IPS-11a (cell line): ENCODE results near the gene GALNT2.

Experiments
- H3K4me3 ChIP-seq: one replicate; pipeline ENCODE4 v1.5.1; 2013; ENCODE audit warnings: low read depth, low read length, control low read depth

GALNT2 gene

DNA sequence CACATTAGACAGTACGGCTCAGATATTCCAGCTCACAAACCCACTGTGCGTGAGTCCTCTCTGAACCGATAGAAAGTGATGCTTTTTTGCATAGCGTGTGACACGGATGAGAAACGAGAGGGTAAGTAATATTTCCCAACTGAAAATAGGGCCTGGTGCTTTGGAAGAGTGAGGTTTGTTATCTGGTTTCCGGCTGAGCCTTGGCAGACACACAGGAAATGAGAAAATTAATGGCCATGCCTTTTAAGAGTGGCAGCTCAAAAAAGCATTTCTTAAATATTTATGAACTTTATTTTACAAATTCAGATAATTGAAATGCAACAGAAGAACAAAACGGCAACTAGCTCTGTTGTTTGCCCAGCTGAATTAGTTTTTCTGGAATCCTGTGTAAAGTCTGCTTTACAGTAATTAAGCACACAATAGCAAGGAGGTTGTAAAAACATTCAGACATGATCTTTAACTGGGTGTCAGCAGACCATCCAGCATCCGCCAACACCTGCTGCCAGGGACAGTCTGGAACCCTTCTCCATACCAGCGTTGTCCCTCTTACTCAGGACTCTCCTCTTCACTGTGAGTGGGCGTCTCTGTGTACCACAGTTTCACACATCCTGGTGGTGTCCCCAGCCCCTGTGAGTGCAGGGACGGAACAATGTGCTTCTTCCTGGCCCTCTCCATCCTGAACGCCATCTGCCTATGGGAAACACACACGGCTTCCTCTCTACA, 203.7 kb downstream of the GALNT2 start:
- H3K4me3 ChIP-seq, result no peak overlapping the region

DNA sequence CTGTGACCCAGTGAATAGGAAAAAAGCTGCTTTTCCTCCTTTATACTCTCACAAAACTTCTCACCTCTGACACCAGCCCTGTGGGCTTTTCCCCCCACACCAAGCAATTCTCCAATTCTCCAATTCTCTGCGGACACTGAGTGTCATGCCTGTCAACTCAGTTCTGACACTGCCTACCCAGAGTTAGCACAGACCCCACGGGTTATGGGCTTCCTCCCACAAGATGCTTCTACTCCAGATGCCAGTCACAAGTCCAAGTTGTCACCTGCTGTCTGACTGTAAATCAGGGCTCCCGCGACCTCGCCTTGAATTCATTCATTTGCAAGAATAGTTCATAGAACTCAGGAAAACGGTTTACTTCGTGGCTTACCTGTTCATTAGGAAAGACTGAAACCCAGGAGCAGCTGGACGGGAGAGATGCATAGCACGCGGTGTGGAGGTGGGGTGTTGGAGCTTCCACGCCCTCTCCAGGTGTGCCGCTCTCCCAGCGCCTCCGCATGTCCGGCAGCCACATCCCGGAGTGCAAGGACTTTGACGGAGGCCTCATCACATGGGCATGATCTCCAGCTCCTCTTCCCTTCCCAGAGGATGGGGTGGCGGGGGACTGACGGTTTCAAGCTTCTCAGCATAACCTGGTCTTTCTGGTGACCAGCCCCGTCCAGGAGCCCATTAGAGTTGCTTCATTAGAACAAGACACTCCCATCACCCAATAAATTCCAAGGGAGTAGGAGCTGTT, 204.4 kb downstream of the GALNT2 start:
- H3K4me3 ChIP-seq, result no peak overlapping the region

DNA sequence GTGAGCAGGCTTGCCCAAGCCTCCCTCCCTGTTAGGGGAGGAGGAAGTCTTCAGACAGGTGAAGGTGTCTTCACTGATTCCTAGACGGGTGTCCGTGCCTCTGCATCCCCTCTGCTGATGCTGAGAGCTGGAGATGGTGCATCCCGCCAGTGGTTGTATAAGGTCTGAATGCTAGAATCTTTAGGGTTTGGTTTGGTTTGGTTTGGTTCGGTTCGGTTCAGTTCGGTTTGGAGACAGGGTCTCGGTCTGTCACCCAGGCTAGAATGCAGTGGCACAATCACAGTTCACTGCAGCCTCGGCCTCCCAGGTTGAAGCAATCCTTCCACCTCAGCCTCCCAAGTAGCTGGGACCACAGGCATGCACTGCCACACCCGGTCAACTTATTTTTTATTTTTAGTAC, 205.5 kb downstream of the GALNT2 start:
- no peak overlapping the region for H3K4me3 ChIP-seq

DNA sequence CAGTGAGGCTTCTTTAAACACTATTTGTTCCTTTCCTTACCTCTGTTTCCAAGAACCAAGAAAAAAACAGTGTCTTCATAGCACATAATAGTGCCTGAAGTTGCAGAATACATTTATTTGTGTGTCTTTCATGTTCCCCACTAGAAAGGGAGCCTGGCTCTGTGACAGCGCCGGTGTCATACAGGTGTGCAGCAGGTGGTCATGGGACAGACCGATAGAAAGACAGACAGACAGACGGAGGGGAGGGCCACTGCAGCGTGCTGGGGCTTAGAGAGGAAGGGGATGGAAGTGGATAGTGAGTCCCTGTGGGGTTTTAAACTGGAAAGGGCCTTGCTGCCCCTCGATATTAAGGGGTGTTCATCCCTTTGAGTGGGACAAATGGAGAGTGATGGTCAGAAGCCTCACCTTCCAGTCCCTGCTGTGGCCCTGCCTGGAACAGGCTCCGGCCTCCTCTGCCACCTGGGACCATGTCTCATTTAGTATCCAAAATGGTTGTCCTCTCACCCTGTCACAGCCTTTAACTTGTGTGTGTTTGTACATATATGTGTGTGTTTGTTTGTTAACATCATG, 206.2 kb downstream of the GALNT2 start:
- no peak overlapping the region for H3K4me3 ChIP-seq

DNA sequence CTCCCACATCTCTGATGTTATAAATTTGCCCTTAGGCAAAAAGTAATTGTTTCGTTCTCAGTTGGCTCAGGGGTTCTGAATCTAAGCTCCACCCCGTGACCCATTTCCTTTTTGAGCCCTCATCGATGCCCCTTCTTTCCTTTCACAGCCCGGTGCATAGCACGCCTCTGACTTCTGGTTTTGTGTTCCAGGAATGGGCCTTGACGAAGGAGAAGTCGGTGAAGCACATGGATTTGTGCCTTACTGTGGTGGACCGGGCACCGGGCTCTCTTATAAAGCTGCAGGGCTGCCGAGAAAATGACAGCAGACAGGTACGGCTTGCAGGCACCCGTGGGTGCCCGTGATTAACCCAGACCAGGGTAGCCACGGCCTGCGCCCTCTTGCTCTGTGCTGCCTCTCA, 207.2 kb downstream of the GALNT2 start:
- no peak overlapping the region for H3K4me3 ChIP-seq

DNA sequence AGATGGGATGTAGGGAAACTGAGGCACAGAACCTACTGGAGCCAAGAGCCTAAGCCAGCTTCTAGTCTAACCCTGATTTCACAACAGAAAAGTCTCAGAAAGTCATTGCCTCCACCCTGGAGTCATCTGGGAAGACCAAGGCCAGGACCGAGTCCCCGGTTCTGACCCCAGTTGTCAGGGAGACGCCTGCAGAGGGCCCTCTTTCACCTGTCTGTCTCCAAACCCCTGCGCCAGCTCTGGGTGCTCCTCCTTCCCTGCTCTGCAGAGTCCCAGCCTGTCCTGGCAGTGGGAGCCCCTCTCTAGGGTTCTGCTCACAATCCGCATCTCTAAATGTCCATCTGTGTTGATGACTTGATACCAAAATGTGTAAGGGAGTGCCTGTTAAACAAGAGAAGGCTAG, 209.4 kb downstream of the GALNT2 start:
- no peak overlapping the region for H3K4me3 ChIP-seq

DNA sequence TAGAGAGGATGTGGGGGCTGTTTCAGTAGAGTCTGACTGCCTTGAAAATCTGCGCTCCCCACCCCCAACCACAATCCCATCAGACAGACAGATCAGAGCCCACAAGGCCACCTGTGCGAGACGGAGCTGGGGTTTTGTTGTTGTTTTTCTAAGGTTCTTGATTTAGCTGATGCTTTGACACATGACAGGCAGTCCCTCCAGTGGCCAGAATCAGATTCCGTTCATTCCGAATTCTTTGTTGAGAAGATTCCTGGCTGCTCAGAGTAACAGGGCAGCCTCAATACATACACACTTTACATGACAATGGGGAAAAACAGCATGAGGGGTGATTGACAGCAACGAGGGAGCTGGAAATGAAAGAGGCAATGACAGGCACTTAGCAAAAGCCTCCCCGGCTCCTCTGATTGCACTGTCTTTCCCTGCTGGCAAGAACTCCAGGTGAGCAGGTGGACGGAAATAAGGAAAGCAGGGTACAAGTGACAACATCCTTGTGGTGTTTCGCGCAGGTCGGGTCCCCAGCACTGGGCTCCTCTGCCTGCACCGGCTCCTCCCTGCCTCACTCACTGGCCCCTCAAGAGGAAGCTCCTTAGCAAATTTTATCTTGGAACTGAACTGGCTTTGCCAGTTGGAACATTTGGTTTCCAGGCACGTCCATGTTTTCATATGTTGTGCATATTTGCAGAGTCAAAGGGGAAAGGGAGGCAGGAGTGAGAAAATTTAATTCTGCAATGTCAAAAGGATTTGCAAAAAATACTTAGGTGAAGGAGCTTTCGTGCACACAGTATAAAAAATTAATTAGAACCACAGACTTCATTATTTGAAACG, 210.4 kb downstream of the GALNT2 start:
- H3K4me3 ChIP-seq, result no peak overlapping the region

DNA sequence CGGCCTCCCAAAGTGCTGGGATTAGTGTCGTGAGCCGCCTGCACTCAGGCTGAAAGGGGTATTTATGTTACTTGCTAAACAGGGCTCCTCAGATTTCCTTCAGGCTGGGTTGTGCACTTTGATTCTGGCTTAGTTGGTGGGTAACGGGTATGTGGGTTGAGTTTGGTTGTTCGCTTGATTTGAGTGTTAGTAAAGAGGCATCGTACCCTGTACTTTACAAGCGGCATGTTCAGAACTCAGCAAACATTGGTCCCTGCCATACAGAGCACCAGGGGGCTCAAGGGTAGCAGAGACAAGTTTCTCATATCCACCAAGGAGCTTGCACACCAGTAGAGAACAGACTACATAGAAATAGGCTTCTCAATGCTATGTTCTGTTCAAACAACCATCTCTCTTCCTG, 211.3 kb downstream of the GALNT2 start:
- no peak overlapping the region for H3K4me3 ChIP-seq

DNA sequence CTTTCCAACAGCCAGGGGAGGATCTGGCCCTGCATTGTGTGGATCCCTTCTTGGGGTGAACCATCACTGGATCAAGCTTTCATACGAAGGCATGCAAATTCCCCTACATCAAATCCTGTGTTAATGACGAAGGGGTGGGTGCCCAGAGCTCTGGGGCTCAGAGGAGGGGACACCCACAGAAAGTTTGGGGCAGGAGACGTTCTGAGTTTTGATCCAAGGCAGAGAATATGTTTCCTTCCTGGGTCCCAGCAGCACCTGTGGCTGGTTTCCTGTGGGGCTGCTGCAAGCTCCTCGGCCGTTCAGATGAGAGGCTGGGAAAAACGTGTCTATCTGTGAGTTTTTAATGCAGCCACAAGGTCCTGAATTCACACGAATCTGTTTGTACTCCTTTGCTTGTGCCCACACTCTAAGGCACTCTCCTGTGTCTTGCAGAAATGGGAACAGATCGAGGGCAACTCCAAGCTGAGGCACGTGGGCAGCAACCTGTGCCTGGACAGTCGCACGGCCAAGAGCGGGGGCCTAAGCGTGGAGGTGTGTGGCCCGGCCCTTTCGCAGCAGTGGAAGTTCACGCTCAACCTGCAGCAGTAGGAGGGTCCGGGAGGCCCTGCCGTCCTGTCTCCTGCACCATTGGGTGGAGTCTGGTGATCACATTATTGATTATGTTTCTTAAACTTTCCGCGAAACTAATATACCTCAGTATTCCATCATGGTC, 212.0 kb downstream of the GALNT2 start:
- no peak overlapping the region for H3K4me3 ChIP-seq

DNA sequence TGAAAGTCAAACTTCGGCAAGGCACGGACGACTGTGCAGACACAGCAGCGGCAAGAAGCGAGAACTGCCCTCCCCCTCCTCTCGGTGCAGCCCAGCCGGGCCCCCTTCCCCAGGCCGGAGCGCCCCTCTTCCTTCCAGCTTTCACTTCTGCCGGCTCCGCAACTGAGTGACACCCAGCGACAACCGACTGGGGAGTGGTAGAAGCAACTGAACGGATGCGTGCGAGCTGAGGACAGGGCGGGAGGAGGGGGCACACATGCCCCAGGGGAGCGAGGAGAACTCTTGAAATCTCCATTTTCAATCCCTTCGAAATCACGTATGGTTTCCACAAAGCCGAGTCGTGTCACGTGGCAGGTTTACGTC, 212.5 kb downstream of the GALNT2 start:
- no peak overlapping the region for H3K4me3 ChIP-seq

DNA sequence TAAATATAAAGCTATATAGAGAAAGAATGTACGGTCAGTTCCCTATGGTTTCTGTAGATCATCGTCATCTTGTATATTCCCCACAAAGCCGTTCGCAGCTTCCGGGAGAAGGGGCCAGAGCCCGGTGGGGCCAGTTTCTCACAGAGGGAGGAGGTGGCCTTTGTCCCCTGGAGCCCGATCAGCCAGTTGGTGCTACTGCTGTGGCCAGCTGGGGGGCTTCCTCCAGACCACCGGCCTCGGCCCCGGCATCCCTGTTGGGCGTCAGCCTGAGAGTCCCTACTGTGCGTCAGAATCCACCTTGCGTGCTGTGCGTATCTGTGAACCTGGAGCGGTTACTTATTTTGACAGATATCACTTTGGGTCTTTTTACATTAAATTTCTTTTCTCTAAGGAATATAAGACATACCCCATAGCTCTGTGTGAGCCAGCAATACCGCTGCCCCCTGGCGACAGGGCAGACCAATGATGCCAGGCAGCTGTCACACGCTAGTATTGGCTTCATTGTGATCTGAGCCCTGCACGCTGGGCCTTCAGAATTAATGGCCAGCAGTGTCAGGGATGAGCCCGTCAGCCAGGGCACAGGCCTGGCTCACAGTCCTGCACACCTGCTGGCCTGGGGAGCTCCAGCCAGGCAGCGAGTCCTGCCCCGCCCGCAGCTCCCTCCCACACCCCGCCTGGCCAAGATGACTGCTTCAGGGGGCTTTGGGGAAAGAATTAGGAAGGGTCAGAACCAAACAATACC, 213.2 kb downstream of the GALNT2 start:
- no peak overlapping the region for H3K4me3 ChIP-seq

DNA sequence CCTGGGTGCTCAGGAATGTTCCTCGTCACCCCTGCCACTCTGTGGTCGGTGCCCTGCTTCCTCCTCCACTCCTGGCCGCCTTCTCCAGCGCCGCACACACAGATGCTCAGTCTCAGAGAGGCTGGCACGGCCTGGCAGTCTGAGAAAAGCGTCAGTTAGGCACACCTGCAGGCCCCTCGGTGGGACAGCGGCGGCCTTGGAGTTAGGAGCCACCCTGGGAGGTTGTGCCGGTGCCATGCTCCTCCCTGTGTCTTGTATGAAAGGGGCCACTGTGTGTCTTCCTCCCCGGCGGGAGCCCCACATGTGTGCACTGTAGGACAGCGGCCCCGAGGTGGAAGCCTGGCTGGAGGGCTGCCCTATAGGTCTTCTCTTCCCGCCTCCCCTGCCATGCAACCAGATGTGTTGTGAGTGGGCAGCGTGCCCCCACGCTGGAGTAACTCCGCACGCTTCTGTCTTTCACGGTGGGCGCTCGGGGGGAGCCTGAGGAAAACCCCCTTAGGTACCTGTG, 213.9 kb downstream of the GALNT2 start:
- H3K4me3 ChIP-seq, result no peak overlapping the region

DNA sequence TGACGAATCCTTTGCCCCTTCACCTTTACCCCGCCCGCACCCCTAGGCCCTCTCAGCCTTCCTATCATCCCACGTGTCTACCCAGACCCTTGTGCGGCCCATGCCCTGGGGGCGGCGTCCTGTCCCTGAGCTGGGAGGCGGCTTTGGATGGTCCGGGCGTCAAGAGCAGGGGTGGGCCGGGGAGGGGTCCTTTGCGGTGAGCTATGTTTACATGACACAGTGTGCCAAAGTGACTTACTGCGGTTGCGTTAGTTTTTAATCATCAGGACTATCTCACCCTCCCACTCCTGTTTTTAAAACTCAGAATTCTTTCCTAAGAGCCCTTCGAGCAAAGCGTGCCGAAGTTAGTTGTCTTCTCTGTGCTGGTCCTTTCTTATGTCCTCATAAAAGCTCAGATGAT, 214.5 kb downstream of the GALNT2 start:
- no peak overlapping the region for H3K4me3 ChIP-seq

DNA sequence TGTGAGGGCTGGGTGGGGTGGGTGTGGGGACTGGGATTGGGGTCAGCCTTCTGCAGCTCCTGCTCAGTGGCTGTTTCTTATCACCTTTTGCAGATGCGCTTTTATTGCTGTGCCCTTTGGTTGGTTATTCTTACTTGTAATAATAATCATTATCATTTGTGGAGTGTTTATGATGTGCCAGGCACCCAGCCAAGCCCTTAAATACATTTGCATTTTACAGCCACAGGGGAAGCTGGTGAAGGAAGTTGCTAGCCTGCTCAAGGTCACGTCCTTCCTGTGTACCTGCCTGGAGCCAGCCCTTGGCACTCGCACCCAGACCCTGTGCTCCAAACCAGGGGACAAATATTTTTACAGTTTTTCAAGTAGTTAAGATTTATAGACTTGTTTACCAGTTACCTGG, 215.1 kb downstream of the GALNT2 start:
- no peak overlapping the region for H3K4me3 ChIP-seq

DNA sequence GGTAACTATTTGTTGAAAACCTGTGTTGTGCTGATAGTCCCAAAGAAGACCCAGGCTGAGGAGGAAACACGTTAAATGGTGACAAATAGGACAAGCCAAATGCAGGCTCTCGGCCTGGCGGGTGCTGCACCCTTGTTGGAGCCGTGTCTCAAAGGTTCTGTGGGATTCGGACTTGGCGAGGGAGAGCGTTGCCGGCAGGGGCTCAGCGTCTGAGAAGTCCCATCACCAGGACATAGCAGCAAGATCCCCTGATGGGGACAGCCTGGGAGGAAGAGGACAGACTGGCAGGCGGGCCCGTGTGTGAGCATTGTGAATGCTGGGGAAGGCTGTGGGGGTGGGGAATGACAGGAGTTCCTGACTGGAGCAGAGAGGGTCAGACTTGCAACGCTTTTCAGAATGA, 216.6 kb downstream of the GALNT2 start:
- no peak overlapping the region for H3K4me3 ChIP-seq

DNA sequence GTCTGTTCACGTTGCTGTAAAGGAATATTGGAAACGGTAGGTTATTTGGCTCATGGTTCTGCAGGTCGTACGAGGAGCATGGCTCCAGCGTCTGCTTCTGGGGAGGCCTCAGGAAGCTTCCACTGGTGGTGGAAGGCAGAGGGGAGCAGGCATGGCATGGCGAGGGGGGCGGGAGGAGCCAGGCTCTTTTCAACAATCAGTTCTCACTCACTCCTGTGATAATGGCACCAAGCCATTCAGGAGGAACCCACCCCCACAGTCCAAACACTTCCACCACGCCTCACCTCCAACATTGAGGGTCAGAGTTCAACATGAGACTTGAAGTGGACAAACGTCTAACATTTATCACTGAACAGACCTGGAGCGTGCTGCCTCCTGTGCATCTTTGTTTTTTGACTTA, 217.9 kb downstream of the GALNT2 start:
- H3K4me3 ChIP-seq, result no peak overlapping the region

DNA sequence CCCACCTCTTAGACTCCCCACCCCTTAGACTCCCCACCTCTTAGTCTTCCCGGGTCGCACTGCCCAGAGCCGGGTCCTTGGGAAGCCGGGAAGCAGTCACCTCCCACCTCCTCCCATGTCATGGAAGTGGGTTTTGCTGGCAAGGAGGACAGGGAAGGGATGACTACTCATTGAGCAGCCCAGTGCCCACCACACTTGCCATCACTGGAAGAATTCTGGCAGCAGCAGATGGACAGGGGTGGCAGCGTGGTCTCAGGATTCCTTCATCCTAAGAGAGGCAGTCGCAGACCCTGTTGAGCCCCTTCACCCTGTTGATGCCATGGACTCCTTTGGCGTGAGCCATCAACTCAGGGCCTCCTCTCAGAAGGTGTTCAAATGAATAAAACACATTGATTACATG, 218.3 kb downstream of the GALNT2 start:
- H3K4me3 ChIP-seq, result no peak overlapping the region

DNA sequence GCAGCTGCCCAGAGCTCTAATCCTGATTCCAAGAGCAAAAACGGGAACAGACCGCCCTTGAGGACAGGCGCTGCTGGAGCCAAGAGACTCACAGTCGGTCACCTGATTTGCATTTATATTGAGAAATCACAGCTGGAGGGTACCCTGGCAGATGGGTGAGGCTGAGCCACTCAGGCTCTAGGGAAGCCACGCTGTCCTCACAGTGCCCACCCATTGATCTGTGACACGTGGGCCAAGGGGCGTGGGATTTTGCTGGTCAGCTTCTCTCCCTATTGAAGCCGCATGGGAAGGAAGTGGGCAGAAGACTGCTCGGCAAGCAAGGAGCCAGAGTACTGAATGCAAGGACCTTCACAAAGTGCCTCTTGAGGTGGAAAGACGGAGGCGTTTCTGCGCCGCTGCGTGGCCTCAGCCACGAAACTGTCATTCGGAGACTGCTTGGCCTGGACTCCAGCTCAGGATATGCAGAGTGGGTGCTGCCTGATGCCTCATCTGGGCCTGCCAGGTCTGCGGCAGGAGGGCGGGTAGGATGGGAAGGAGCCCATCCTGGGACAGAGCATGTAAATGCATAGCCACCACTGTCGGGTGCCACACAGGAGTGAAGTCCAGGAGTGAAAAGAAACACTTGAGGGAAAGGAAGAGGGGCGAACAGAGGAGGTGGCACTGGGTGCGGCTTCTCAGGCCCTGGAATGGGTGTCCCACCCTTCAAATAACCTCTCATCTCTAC, 219.3 kb downstream of the GALNT2 start:
- no peak overlapping the region for H3K4me3 ChIP-seq

DNA sequence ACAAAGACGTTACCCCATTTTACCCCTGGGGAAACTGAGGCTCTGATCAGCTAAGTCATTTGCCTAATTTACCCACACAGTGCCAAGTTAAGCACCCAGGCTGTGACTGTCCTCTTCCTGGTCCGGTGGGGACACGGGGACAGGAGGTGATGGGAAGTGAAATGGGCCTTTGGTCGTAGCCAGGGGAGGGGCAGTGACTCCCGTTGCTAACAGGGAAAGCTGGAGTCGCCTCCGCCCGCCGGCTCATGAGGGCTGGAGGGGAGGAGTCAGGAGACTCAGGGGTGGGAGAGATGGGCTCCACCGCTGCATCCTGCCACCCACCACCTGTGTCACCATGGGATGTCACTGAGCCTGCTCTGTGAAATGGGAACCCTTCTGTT, 219.8 kb downstream of the GALNT2 start:
- H3K4me3 ChIP-seq, result no peak overlapping the region
